Lung (tissue), 12 donors: ENCODE results near the gene ADAMTS9. TPM values are rescaled to one million over a fixed set of nuclear protein-coding genes. Genes with fewer than 3 reads are reported as not detected.

Experiments used
- ATAC-seq: fragments of 200-7000 bp; cut with Tn5 transposase; one replicate; pipeline ENCODE4 v1.9.1; 2020; ENCODE audit warnings: moderate number of reproducible peaks; ENCODE audit not compliant: insufficient read depth, low FRiP score
- DNase-seq, 3 donors: peaks; one replicate each; pipeline ENCODE4 v3.0.0-alpha.2; 2013 to 2017
- H3K27ac ChIP-seq, 2 donors: one replicate each; pipeline ENCODE4 v1.5.1; 2013; ENCODE audit warnings: mild to moderate bottlenecking in 2 of 2, moderate library complexity in 2 of 2, control low read depth in 1 of 2, inconsistent platforms in 1 of 2, low read depth in 1 of 2, low read length in 1 of 2
- H3K27me3 ChIP-seq, 3 donors: one replicate each; pipeline ENCODE4 v1.5.1; 2013; ENCODE audit warnings: low read length in 2 of 3; ENCODE audit not compliant: control insufficient read depth in 3 of 3, insufficient read depth in 3 of 3
- H3K36me3 ChIP-seq, 4 donors: one replicate each; pipeline ENCODE4 v1.5.1; 2013; ENCODE audit warnings: low read length in 4 of 4, mild to moderate bottlenecking in 1 of 4, moderate library complexity in 1 of 4; ENCODE audit not compliant: control insufficient read depth in 4 of 4, insufficient read depth in 4 of 4
- H3K4me1 ChIP-seq, 5 donors: one replicate each; pipeline ENCODE4 v1.5.1; 2013; ENCODE audit warnings: low read length in 5 of 5, mild to moderate bottlenecking in 2 of 5, moderate library complexity in 1 of 5; ENCODE audit not compliant: control insufficient read depth in 5 of 5, insufficient read depth in 5 of 5
- H3K4me3 ChIP-seq: one replicate; pipeline ENCODE4 v1.5.1; 2013; ENCODE audit warnings: mild to moderate bottlenecking, control low read depth, moderate library complexity
- H3K9ac ChIP-seq, 2 donors: one replicate each; pipeline ENCODE4 v1.5.1; 2013; ENCODE audit warnings: low read length in 2 of 2, control low read depth in 1 of 2; ENCODE audit not compliant: insufficient read depth in 1 of 2
- H3K9me3 ChIP-seq, 4 donors: one replicate each; pipeline ENCODE4 v1.5.1; 2013; ENCODE audit warnings: low read length in 3 of 4, mild to moderate bottlenecking in 1 of 4, moderate library complexity in 1 of 4; ENCODE audit not compliant: control insufficient read depth in 4 of 4, insufficient read depth in 3 of 4
- CTCF ChIP-seq: IDR thresholded peaks from 2 replicates; pipeline ENCODE4 v1.5.1; 2012; ENCODE audit warnings: mild to moderate bottlenecking; ENCODE audit errors: control extremely low read depth, extremely low read depth
- WGBS, 2 donors: extraction: QIAGEN DNeasy Blood & Tissue Kit; methylation state at CpG; one replicate each; pipeline ENCODE4 v1.1.7; 2013; 5-methylcytosine and 5-hydroxymethylcytosine counted together
- polyA plus RNA-seq, 2 donors: library from polyadenylated mRNA; stranded (reverse); fragments of 200-250 nt; gene quantifications; one replicate each; pipeline ENCODE4 v1.2.1, GENCODE V29; 2013
- total RNA-seq, 2 donors: library from RNA; depleted of rRNA in 1 of 2; stranded (reverse); fragments of >200 nt in 1 of 2; gene quantifications; one replicate each; pipeline ENCODE4 v1.2.1, GENCODE V29; 2014 to 2021
- donor health status: control.
- donor health status: control.
- donor health status: Bipolar disorder and iron deficiency.
- donor health status: healthy.
- donor health status: DM: yes; HTN: yes; CAD: no.

The ADAMTS9 gene
- total and polyA plus RNA-seq, 4 donors, result 29.9 to 75.6 (median 42.9) TPM

- no peak overlapping the region for H3K9ac ChIP-seq
- no peaks in the 10 kb centered on the region for H3K27me3 ChIP-seq
- WGBS, 2 donors, result 94 to 95% methylated on average over 5 of the region's 5 CpGs
- ATAC-seq (no peak), DNase-seq (no peak)
- no peaks in the 10 kb centered on the region for H3K36me3 ChIP-seq
- H3K4me1 ChIP-seq, result peaks cover 0 to 1% (median 0%) of the 10 kb centered on the region in 5 donors
- no peak for TF ChIP-seq CTCF
- no peak overlapping the region for H3K27ac ChIP-seq
- no peak overlapping the region for H3K4me3 ChIP-seq
- no peaks in the 10 kb centered on the region for H3K9me3 ChIP-seq
Measured at GRCh38 chr3:64496786-64497490, 190.9 kb downstream of the ADAMTS9 start.

GRCh38 chr3:64495781-64496334, 191.9 kb downstream of the ADAMTS9 start:
- H3K4me3 ChIP-seq, result no peak overlapping the region
- H3K27ac ChIP-seq, result no peak overlapping the region
- no peaks in the 10 kb centered on the region for H3K36me3 ChIP-seq
- ATAC-seq, result no peak
- H3K27me3 ChIP-seq, result no peaks in the 10 kb centered on the region
- H3K9me3 ChIP-seq, result no peaks in the 10 kb centered on the region
- no peak for TF ChIP-seq CTCF
- H3K9ac ChIP-seq, result no peak overlapping the region
- 94 to 96% methylated on average over 2 of the region's 2 CpGs for WGBS, 2 donors
- peaks cover 0 to 9% (median 1%) of the 10 kb centered on the region in 5 donors for H3K4me1 ChIP-seq
- no peak for DNase-seq

GRCh38 chr3:64495121-64495780, 192.5 kb downstream of the ADAMTS9 start:
- Histone ChIP-seq H3K9me3 (no peaks in the 10 kb centered on the region), H3K4me1 (peaks cover 0 to 16% (median 1%) of the 10 kb centered on the region in 5 donors), H3K36me3 (no peaks in the 10 kb centered on the region), H3K27me3 (no peaks in the 10 kb centered on the region), H3K4me3 (no peak overlapping the region), H3K9ac (no peak overlapping the region), H3K27ac (no peak overlapping the region)
- no peak for ATAC-seq
- DNase-seq, result no peak
- 74 to 82% methylated on average over 4 of the region's 4 CpGs for WGBS, 2 donors
- TF ChIP-seq CTCF, result no peak
